Stimulated activated CD8-positive, alpha-beta memory T cell treated with anti-CD3 and anti-CD28 coated beads, Interleukin-7, amount 100 ng/mL, for 48 hours (primary cell): ENCODE data around the gene LEMD1.

ENCODE experiments used
- DNase-seq, 2 donors: peaks; one replicate each; pipeline ENCODE4 v3.0.0-alpha.2; 2020; ENCODE audit warnings: low read depth in 1 of 2; ENCODE audit errors: extremely low read depth in 1 of 2

The LEMD1 gene

GRCh38 chr1:205337481-205337880 is 84.4 kb downstream of the LEMD1 start:
- DNase-seq = no peak

GRCh38 chr1:205335692-205336091 is 86.2 kb downstream of the LEMD1 start:
- peak; percentile 54 to 67 for DNase-seq

- DNase-seq = no peak
Observed at GRCh38 chr1:205332015-205332791, 89.7 kb downstream of the LEMD1 start.
